ENCODE results near the gene GPRC5D.

The GPRC5D gene

DNA sequence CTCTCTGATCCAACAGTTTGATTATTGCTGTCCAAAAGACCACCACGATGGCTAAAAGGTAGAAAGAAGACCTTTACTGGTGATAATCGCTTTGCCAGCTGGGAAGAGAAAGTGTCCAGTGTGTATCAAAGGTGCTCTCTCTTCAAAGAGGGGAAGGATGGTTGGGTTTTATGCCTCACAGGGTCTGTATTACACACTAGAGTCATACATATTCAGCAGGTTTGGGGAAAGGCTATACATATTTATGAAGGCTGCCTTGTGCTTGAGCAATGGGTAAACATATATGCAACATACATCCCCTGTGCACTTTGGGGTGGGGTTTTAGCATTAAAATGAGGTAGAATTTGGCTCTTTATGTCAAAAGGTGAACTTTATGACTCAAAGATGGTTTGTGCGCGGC lies 18.2 kb downstream of the GPRC5D start:
- no peak for DNase-seq

DNA sequence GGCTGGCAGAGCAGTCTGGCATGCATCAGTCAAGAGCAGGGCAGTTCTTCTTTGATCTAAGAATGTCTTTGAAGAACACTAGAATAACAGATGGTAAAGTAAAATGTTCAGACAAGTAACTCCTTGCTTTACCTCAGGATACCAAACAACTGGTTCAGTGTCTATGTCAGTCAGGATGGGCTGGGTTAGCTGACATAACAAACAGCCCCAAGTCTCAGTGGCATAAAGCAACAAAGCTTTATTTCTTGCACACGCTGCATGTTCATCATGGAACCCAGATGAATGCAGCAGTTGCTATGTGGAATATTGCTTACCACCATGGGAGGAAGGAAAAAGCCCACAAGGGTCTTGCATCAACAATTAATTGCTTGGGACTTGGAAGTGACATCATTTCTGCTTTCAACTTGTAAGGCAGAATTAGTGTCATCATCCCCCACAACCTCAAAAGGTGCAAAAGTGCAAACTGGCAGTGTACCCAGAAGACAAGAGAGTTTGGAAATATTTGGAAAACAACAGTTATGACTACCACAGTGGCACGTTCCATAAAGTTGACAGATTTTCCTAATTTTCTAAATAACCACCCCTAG lies 21.2 kb downstream of the GPRC5D start:
- DNase-seq: no peak

- DNase-seq: no peak
Measured at GRCh38 chr12:12929696-12930095, 22.3 kb downstream of the GPRC5D start.

DNA sequence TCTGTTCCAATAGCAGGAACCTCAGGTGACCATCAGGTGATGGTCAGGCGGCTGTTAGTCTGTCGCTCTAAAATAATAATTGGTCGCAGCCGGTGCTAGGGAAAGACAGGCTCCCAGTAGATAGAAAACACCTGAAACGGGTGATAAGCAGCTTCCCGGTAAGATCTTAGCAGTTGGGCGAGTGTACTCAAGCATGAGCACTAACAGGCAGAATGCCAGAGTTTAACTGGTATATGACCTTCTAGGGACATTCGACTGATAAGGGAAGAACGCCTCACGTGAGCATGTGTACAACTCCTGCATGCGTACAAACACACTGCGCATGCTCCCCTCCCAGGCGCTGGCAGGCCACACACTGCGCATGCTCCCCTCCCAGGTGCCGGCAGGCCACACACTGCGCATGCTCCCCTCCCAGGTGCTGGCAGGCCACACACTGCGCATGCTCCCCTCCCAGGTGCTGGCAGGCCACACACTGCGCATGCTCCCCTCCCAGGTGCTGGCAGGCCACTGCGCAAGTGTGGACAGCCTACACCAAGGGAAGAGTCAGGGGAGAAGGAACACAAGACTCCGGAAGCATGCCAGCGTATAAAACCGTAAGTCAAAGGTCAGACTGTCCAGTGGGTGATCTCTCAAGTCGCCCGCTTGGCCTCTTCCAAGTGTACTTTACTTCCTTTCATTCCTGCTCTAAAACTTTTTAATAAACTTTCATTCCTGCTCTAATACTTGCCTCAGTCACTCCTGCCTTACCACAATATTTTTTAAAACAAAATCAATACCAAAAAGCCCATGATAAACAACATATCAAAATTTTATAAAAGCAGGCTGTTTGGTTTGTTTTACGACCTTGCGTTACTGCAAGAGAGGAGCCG lies 24.5 kb downstream of the GPRC5D start:
- DNase-seq: peak; percentile 8

GRCh38 chr12:12926571-12927071 lies 25.3 kb downstream of the GPRC5D start:
- DNase-seq: no peak

- no peak for DNase-seq
Measured at GRCh38 chr12:12925388-12925787, 26.6 kb downstream of the GPRC5D start.

DNA sequence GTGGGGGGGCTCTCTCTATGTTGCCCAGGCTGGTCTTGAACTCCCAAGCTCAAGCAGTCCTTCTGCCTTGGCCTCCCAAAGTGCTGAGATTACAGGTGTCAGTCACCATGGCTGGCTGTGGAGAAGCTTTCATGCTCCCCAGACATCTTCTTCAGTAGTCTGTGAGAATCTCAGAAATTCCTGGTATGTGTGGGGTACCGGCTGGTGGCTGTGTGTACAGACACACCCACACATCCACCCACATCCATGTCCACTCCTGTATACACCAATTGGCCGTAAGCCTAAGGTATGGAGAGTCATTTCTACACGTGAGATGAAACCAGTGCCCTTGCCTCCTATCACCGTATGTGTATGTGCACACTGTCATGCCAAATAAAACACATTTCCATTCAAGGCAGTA lies 27.8 kb downstream of the GPRC5D start:
- DNase-seq: no peak

GRCh38 chr12:12922978-12923377 lies 29.0 kb downstream of the GPRC5D start:
- DNase-seq: no peak

- no peak for DNase-seq
Measured at GRCh38 chr12:12922191-12922616, 29.8 kb downstream of the GPRC5D start.

- DNase-seq: no peak
Measured at GRCh38 chr12:12919666-12920435, 32.1 kb downstream of the GPRC5D start.

DNA sequence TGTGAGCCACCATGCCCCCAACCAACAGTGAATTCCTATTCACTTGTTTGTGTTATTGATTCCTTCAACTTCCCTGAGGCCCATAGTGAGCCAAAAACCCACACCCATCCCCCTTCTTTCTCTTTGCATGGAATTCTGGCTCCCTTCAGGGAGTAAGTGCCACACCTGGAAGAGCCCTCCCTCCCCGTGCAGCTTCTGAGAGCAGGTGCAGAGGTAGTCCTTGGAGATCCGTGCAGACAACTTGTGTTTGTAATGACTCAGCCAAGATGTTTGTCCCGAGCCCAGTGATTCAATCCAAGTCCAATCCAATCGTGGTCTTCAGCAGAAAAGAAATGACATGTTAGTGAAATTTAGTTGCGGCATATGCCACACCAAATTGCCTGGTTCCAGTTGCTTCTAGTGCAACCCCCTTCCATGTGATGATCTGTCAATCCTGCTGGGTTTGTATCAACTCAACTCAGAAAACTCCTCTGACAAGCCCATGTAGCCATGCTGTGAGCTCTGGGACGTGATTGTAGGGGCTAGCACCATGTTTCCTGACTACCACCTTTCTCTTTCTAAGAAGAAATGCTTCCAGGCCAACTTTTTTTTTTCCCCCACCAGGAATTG lies 33.1 kb downstream of the GPRC5D start:
- no peak for DNase-seq

- DNase-seq: no peak
Measured at GRCh38 chr12:12917517-12917916, 34.5 kb downstream of the GPRC5D start.

DNA sequence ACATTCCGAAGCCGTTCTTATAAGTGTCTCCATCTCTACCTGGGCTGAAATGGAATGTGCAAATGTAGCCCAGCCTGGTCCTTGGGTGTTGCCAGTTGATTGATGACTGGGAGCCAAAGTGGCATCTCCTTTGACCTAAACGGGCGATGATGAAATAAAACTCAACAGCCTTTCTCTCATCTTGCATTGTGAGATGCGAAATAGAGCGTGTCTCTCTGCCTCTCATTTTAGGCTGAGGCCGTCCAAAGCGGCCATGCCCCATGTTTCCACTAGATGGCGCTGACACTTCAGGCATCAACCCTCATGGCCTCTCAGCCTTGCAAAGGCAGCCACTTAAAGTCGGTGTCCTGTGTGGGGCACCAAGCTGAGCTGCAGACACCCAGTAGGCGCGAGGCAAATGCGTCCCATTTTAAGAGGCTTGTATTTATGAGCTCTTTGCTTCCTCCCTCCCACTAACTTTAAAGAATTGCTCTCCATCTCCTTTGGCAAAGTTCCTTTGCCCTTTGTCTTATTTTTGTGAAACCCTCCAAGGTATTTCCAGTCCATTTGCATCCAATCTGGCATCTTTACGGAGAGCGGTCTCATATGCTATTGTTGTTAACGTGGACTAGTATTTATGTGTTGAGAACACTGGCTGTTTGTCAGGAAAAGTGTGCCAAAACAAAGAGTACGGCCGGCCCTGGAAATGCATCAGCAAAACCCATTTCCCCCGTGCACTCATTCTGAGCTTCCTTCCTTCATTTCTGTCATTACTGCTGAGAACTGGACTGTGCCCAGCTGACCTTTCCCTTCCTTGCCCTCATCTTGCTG lies 35.6 kb downstream of the GPRC5D start:
- DNase-seq: peak; percentile 86

DNA sequence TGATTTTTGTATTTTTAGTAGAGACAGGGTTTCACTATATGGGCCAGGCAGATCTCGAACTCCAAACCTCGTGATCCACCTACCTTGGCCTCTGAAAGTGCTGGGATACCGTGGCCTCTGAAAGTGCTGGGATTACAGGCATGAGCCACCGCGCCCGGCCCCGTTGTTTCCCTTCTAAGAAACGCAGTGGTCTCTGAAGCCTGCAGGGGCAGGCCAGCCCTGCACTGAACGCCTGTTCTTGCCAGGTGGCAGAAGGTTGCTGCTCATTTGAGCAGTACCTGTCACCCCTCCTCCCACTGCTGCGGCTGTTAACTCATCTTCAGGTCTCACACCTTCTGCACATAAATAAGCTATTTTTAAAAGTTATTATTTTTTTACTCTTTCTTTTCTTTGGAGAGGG lies 36.3 kb downstream of the GPRC5D start:
- no peak for DNase-seq

- DNase-seq: no peak
Measured at GRCh38 chr12:12912711-12913110, 39.3 kb downstream of the GPRC5D start.

DNA sequence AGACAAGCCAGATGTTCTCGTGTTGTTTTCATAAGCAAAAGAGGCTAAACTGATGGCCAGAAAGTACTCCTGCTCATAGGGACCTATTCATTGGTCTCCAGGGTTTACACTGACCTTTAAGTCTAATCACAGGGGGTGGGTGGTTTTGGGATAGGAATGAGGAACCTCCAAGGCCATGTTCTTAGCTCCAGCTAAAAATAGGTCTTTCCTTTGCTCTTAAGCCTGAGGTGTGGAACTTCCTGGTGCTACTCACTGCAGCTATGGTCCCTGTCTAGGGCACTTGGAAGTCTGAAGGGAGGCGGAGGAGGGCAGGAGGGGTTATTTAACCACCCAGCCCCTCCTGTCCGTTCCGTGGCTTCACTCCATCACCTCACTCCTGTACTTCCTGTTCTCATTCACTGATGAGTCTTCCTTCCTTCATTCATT lies 42.0 kb downstream of the GPRC5D start:
- no peak for DNase-seq

GRCh38 chr12:12909228-12909994 lies 42.6 kb downstream of the GPRC5D start:
- DNase-seq: no peak

GRCh38 chr12:12908711-12909110 lies 43.3 kb downstream of the GPRC5D start:
- no peak for DNase-seq

GRCh38 chr12:12908252-12908651 lies 43.7 kb downstream of the GPRC5D start:
- DNase-seq: no peak

DNA sequence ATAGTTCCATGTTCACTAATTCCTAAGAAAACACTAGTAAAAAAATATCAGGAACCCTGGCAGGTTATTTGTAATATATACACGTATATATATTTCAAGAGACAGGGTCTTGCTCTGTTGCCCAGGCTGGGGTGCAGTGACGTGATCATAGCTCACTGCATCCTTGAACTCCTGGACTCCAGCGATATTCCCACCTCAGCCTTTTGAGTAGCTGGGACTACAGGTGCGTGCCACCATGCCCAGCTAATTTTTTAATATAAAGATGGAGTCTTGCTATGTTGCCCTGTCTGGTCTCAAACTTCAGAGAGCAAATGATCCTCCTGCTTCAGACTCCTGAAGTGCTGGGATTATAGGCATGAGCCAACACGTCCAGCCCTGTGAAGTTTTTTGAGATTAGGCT lies 44.4 kb downstream of the GPRC5D start:
- DNase-seq: no peak
